ENCODE data around the gene HERC4.
"Not testable (repeated sequence)": the region's sequence is repeated elsewhere in the genome, so short reads cannot be mapped to it uniquely, and the experiment has no call there.

HERC4 gene

GRCh38 chr10:68087685-68088401 lies 12.8 kb upstream of the HERC4 start:
- no peak for DNase-seq (ENCODE audit: insufficient read length)
- FAIRE-seq: no peak
- TF ChIP-seq POLR2A (IDR thresholded peaks at IDR 0.05; ENCODE audit: low read depth, low read length) (no peak), TAF1 (IDR thresholded peaks at IDR 0.05; ENCODE audit: borderline replicate concordance, low read depth, low read length) (no peak), POLR2AphosphoS5 (IDR thresholded peaks at IDR 0.05; ENCODE audit: low read depth, low read length) (no peak)

GRCh38 chr10:68086910-68087684 lies 12.0 kb upstream of the HERC4 start:
- no peak for FAIRE-seq
- TF ChIP-seq POLR2A (IDR thresholded peaks at IDR 0.05; ENCODE audit: low read depth, low read length) (no peak), POLR2AphosphoS5 (IDR thresholded peaks at IDR 0.05; ENCODE audit: low read depth, low read length) (no peak), TAF1 (IDR thresholded peaks at IDR 0.05; ENCODE audit: borderline replicate concordance, low read depth, low read length) (no peak)
- DNase-seq (ENCODE audit: insufficient read length): no peak

- DNase-seq (ENCODE audit: insufficient read length): no peak
- no peak for TF ChIP-seq POLR2AphosphoS5 (IDR thresholded peaks at IDR 0.05; ENCODE audit: low read depth, low read length)
- no peak for TF ChIP-seq POLR2A (IDR thresholded peaks at IDR 0.05; ENCODE audit: low read depth, low read length)
- no peak for TF ChIP-seq TAF1 (IDR thresholded peaks at IDR 0.05; ENCODE audit: borderline replicate concordance, low read depth, low read length)
- FAIRE-seq: no peak
These were observed 10.9 kb upstream of the HERC4 start for GRCh38 chr10:68086011-68086410.

GRCh38 chr10:68084469-68084868 lies 9.4 kb upstream of the HERC4 start:
- no peak for DNase-seq (ENCODE audit: insufficient read length)
- no peak for FAIRE-seq
- TF ChIP-seq TAF1 (IDR thresholded peaks at IDR 0.05; ENCODE audit: borderline replicate concordance, low read depth, low read length) (no peak), POLR2A (IDR thresholded peaks at IDR 0.05; ENCODE audit: low read depth, low read length) (no peak), POLR2AphosphoS5 (IDR thresholded peaks at IDR 0.05; ENCODE audit: low read depth, low read length) (no peak)

GRCh38 chr10:68083953-68084352 lies 8.9 kb upstream of the HERC4 start:
- FAIRE-seq: no peak
- no peak for TF ChIP-seq TAF1 (IDR thresholded peaks at IDR 0.05; ENCODE audit: borderline replicate concordance, low read depth, low read length)
- TF ChIP-seq POLR2A (IDR thresholded peaks at IDR 0.05; ENCODE audit: low read depth, low read length): no peak
- no peak for TF ChIP-seq POLR2AphosphoS5 (IDR thresholded peaks at IDR 0.05; ENCODE audit: low read depth, low read length)
- no peak for DNase-seq (ENCODE audit: insufficient read length)

GRCh38 chr10:68082872-68083271 lies 7.8 kb upstream of the HERC4 start:
- no peak for DNase-seq (ENCODE audit: insufficient read length)
- FAIRE-seq: no peak
- TF ChIP-seq POLR2AphosphoS5 (IDR thresholded peaks at IDR 0.05; ENCODE audit: low read depth, low read length) (no peak), POLR2A (IDR thresholded peaks at IDR 0.05; ENCODE audit: low read depth, low read length) (no peak), TAF1 (IDR thresholded peaks at IDR 0.05; ENCODE audit: borderline replicate concordance, low read depth, low read length) (no peak)

GRCh38 chr10:68081916-68082315 lies 6.8 kb upstream of the HERC4 start:
- no peak for TF ChIP-seq TAF1 (IDR thresholded peaks at IDR 0.05; ENCODE audit: borderline replicate concordance, low read depth, low read length)
- no peak for TF ChIP-seq POLR2A (IDR thresholded peaks at IDR 0.05; ENCODE audit: low read depth, low read length)
- TF ChIP-seq POLR2AphosphoS5 (IDR thresholded peaks at IDR 0.05; ENCODE audit: low read depth, low read length): no peak
- no peak for DNase-seq (ENCODE audit: insufficient read length)
- FAIRE-seq: peak; percentile 38

- DNase-seq (ENCODE audit: insufficient read length): no peak
- no peak for FAIRE-seq
- TF ChIP-seq POLR2A (IDR thresholded peaks at IDR 0.05; ENCODE audit: low read depth, low read length) (no peak), TAF1 (IDR thresholded peaks at IDR 0.05; ENCODE audit: borderline replicate concordance, low read depth, low read length) (no peak), POLR2AphosphoS5 (IDR thresholded peaks at IDR 0.05; ENCODE audit: low read depth, low read length) (no peak)
These were observed 5.9 kb upstream of the HERC4 start for GRCh38 chr10:68080853-68081431.

- TF ChIP-seq POLR2A (IDR thresholded peaks at IDR 0.05; ENCODE audit: low read depth, low read length): no peak
- no peak for TF ChIP-seq POLR2AphosphoS5 (IDR thresholded peaks at IDR 0.05; ENCODE audit: low read depth, low read length)
- TF ChIP-seq TAF1 (IDR thresholded peaks at IDR 0.05; ENCODE audit: borderline replicate concordance, low read depth, low read length): no peak
- FAIRE-seq: no peak
- DNase-seq (ENCODE audit: insufficient read length): no peak
These were observed 4.4 kb upstream of the HERC4 start for GRCh38 chr10:68079434-68079833.

GRCh38 chr10:68077026-68077425 lies 1.9 kb upstream of the HERC4 start:
- FAIRE-seq (no peak), DNase-seq (ENCODE audit: insufficient read length) (no peak)
- TF ChIP-seq TAF1 (IDR thresholded peaks at IDR 0.05; ENCODE audit: borderline replicate concordance, low read depth, low read length) (no peak), POLR2A (IDR thresholded peaks at IDR 0.05; ENCODE audit: low read depth, low read length) (no peak), POLR2AphosphoS5 (IDR thresholded peaks at IDR 0.05; ENCODE audit: low read depth, low read length) (no peak)

GRCh38 chr10:68076081-68076480 lies 998 bp upstream of the HERC4 start:
- not testable (repeated sequence) for FAIRE-seq; DNase-seq (ENCODE audit: insufficient read length)

- DNase-seq (ENCODE audit: insufficient read length) (no peak), FAIRE-seq (no peak)
- no peak for TF ChIP-seq TAF1 (IDR thresholded peaks at IDR 0.05; ENCODE audit: borderline replicate concordance, low read depth, low read length)
These were observed 494 bp upstream of the HERC4 start for GRCh38 chr10:68075550-68076004.

Data from GM12892 (cell line).